Neural cell (in vitro differentiated cells): ENCODE data around the gene RASAL2. TPM values are rescaled to one million over a fixed set of nuclear protein-coding genes. Genes with fewer than 3 reads are reported as not detected.

Experiments used
- H2AFZ ChIP-seq: fragments of 200-600, 300-800 bp; sonication (generic), shearing (Covaris generic); 2 replicates; pipeline ENCODE4 v1.6.0; 2014; ENCODE audit warnings: low read depth, mild to moderate bottlenecking, antibody characterized with exemption, low read length, moderate library complexity
- H3F3A ChIP-seq: fragments of 200-600 bp; shearing (Covaris generic); 2 replicates; pipeline ENCODE4 v1.6.1; 2016; ENCODE audit warnings: mild to moderate bottlenecking, moderate library complexity, mixed read lengths, antibody characterized with exemption, low read length; ENCODE audit not compliant: insufficient read depth, poor library complexity, severe bottlenecking
- H3K27ac ChIP-seq: fragments of 200-600, 300-800 bp; sonication (generic), shearing (Covaris generic); 2 replicates; pipeline ENCODE4 v1.5.1; 2014; ENCODE audit warnings: mild to moderate bottlenecking, low read length, moderate library complexity
- H3K27me3 ChIP-seq: fragments of 300-800, 200-600 bp; sonication (generic), shearing (Covaris generic); 2 replicates; pipeline ENCODE4 v1.6.0; 2014; ENCODE audit warnings: mild to moderate bottlenecking, low read depth, low read length, moderate library complexity; ENCODE audit not compliant: insufficient read depth
- H3K36me3 ChIP-seq: fragments of 300-800, 200-600 bp; sonication (generic), shearing (Covaris generic); 2 replicates; pipeline ENCODE4 v1.5.1; 2014; ENCODE audit warnings: mild to moderate bottlenecking, antibody characterized with exemption, low read length, moderate library complexity; ENCODE audit not compliant: insufficient read depth
- H3K4me2 ChIP-seq: fragments of 300-800, 200-600 bp; sonication (generic), shearing (Covaris generic); 2 replicates; pipeline ENCODE4 v1.6.0; 2014; ENCODE audit warnings: mild to moderate bottlenecking, low read length
- H3K4me3 ChIP-seq: fragments of 300-800, 200-600 bp; sonication (generic), shearing (Covaris generic); 2 replicates; pipeline ENCODE4 v1.5.1; 2014; ENCODE audit warnings: mild to moderate bottlenecking, low read length, moderate library complexity
- H3K79me2 ChIP-seq: fragments of 200-600 bp; shearing (Covaris generic); replicated peaks from 2 replicates; pipeline ENCODE4 v1.6.0; 2014; ENCODE audit warnings: mild to moderate bottlenecking, low read length, moderate library complexity; ENCODE audit not compliant: insufficient read depth
- H3K9ac ChIP-seq: fragments of 300-800, 200-600 bp; sonication (generic), shearing (Covaris generic); 2 replicates; pipeline ENCODE4 v1.6.1; 2016; ENCODE audit warnings: mild to moderate bottlenecking, low read length, mixed read lengths
- H3K9me2 ChIP-seq: fragments of 200-600 bp; shearing (Covaris generic); 2 replicates; pipeline ENCODE4 v1.6.1; 2016; ENCODE audit warnings: mild to moderate bottlenecking, low read length, mixed read lengths; ENCODE audit not compliant: insufficient read depth
- H3K9me3 ChIP-seq: fragments of 200-600, 300-800 bp; sonication (generic), shearing (Covaris generic); 2 replicates; pipeline ENCODE4 v1.6.1; 2016; ENCODE audit warnings: mild to moderate bottlenecking, mixed run types, low read length, moderate library complexity, mixed read lengths
- H4K20me1 ChIP-seq: fragments of 200-600 bp; shearing (Covaris generic); 2 replicates; pipeline ENCODE4 v1.6.1; 2016; ENCODE audit warnings: mild to moderate bottlenecking, mixed run types; ENCODE audit not compliant: insufficient read depth
- EP300 ChIP-seq: fragments of 450-650 bp; conservative IDR thresholded peaks from 2 replicates; pipeline ENCODE4 v1.6.1; 2014; ENCODE audit warnings: antibody characterized with exemption, mild to moderate bottlenecking, moderate library complexity; ENCODE audit not compliant: poor library complexity, severe bottlenecking
- EZH2 ChIP-seq: fragments of 200-600, 300-800 bp; shearing (Covaris generic), sonication (generic); IDR thresholded peaks from 2 replicates; pipeline ENCODE4 v1.6.1; 2014; ENCODE audit warnings: antibody characterized with exemption, low read length, borderline replicate concordance, mild to moderate bottlenecking; ENCODE audit not compliant: insufficient read depth, poor library complexity, severe bottlenecking
- MXI1 ChIP-seq: fragments of 450-650 bp; conservative IDR thresholded peaks from 2 replicates; pipeline ENCODE4 v1.6.1; 2014; ENCODE audit warnings: antibody characterized with exemption, mild to moderate bottlenecking; ENCODE audit not compliant: poor library complexity, severe bottlenecking
- POLR2AphosphoS5 ChIP-seq: IDR thresholded peaks from 2 replicates; pipeline ENCODE4 v1.6.1; 2012
- RAD21 ChIP-seq: fragments of 450-650 bp; conservative IDR thresholded peaks from 2 replicates; pipeline ENCODE4 v1.6.1; 2014; ENCODE audit warnings: antibody characterized with exemption, mild to moderate bottlenecking, moderate library complexity
- REST ChIP-seq: IDR thresholded peaks from 2 replicates; pipeline ENCODE4 v1.6.1; 2012; ENCODE audit warnings: borderline replicate concordance
- SMC3 ChIP-seq: fragments of 450-650 bp; conservative IDR thresholded peaks from 2 replicates; pipeline ENCODE4 v1.6.1; 2014; ENCODE audit warnings: antibody characterized with exemption, mild to moderate bottlenecking, moderate library complexity; ENCODE audit not compliant: poor library complexity
- TAF1 ChIP-seq: IDR thresholded peaks from 2 replicates; pipeline ENCODE4 v1.6.1; 2012; ENCODE audit warnings: low read depth
- polyA plus RNA-seq: library from polyadenylated mRNA; depleted of rRNA; stranded (reverse); fragments of >200 nt; gene quantifications from 2 replicates; pipeline ENCODE4 v1.2.3, GENCODE V29; 2014
- TF ChIP-seq, protein P1 (sequence below): fragments of 450-650 bp; IDR thresholded peaks from 2 replicates; pipeline ENCODE4 v1.5.1; 2014; ENCODE audit warnings: antibody characterized with exemption, mild to moderate bottlenecking, moderate library complexity; ENCODE audit not compliant: poor library complexity, severe bottlenecking

The RASAL2 gene
- polyA plus RNA-seq, 1 donor from 2014 or later, result 73.3 TPM

DNA sequence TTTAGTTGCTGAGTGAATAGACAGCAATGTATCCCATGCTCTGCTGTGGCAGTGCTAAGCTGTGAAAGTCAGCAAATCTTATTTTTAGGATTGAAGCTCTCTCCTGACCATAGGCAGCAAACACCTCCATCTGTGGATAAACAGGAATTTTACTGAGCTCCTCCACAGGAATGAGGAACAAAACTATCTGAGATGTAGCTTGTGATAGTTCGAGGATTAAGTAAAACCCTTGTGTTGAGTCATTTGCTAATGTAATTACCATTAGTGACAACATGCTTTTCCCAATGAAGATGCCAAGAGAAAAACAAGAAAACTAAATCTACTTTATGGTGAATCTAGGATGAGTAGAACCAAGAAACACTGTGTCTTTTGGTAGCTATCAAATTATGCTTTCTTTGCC, 280.1 kb downstream of the RASAL2 start:
- H3K9ac ChIP-seq, result no peak overlapping the region
- no peak overlapping the region for H2AFZ ChIP-seq
- no peaks in the 10 kb centered on the region for H3K9me2 ChIP-seq
- no peaks in the 10 kb centered on the region for H3K27me3 ChIP-seq
- no peaks in the 10 kb centered on the region for H4K20me1 ChIP-seq
- no peak overlapping the region for H3K27ac ChIP-seq
- peaks cover 39% of the 10 kb centered on the region for H3K79me2 ChIP-seq
- H3F3A ChIP-seq, result peaks cover 3% of the 10 kb centered on the region
- H3K36me3 ChIP-seq, result no peaks in the 10 kb centered on the region
- H3K9me3 ChIP-seq, result no peaks in the 10 kb centered on the region
- H3K4me2 ChIP-seq, result peak overlapping the region; percentile 96
- H3K4me3 ChIP-seq, result peak overlapping the region; percentile 70
- TF ChIP-seq SMC3 (no peak), RAD21 (no peak), REST (no peak), EP300 (no peak), MXI1 (no peak), POLR2AphosphoS5 (no peak), EZH2 (no peak), TAF1 (no peak)
- TF ChIP-seq, protein P1, sequence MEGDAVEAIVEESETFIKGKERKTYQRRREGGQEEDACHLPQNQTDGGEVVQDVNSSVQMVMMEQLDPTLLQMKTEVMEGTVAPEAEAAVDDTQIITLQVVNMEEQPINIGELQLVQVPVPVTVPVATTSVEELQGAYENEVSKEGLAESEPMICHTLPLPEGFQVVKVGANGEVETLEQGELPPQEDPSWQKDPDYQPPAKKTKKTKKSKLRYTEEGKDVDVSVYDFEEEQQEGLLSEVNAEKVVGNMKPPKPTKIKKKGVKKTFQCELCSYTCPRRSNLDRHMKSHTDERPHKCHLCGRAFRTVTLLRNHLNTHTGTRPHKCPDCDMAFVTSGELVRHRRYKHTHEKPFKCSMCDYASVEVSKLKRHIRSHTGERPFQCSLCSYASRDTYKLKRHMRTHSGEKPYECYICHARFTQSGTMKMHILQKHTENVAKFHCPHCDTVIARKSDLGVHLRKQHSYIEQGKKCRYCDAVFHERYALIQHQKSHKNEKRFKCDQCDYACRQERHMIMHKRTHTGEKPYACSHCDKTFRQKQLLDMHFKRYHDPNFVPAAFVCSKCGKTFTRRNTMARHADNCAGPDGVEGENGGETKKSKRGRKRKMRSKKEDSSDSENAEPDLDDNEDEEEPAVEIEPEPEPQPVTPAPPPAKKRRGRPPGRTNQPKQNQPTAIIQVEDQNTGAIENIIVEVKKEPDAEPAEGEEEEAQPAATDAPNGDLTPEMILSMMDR, result no peak

DNA sequence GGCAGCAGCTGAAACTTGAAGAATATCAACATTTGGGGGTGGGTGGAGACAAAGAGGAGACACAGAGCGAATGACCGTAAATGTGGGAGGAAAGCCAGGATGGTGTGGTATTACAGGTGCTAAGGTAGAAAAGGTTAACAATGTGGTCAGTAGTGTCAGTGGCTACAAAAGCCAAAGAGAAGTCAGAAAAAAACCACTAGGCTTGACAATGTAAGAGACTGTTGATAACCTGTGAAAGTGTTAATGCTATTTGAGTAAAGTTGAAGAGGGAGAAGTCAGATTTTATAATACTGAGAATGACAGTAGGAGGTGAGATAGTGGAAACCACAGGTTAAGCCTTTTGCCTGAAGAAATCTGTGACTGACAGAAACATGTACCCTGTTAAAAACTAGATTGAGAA, 282.1 kb downstream of the RASAL2 start:
- no peak overlapping the region for H2AFZ ChIP-seq
- H3F3A ChIP-seq, result no peaks in the 10 kb centered on the region
- no peaks in the 10 kb centered on the region for H4K20me1 ChIP-seq

More for the DNA sequence above, 282.1 kb downstream of the RASAL2 start:
- no peak overlapping the region for H3K27ac ChIP-seq
- no peak overlapping the region for H3K9ac ChIP-seq
- no peaks in the 10 kb centered on the region for H3K9me3 ChIP-seq
- peak overlapping the region; percentile 70 for H3K4me3 ChIP-seq
- H3K27me3 ChIP-seq, result no peaks in the 10 kb centered on the region
- peaks cover 39% of the 10 kb centered on the region for H3K79me2 ChIP-seq
- no peaks in the 10 kb centered on the region for H3K9me2 ChIP-seq
- H3K36me3 ChIP-seq, result no peaks in the 10 kb centered on the region
- H3K4me2 ChIP-seq, result no peak overlapping the region
- TF ChIP-seq EZH2 (no peak), REST (no peak), POLR2AphosphoS5 (no peak), TAF1 (no peak), EP300 (no peak), RAD21 (no peak), MXI1 (no peak), SMC3 (no peak)
- TF ChIP-seq, protein P1, result no peak
